Measurements from ENCODE around the gene CLDN15.

The CLDN15 gene

GRCh38 chr7:101186844-101187428 lies 50.7 kb downstream of the CLDN15 start:
- Histone ChIP-seq H3K27me3 (replicated peaks; ENCODE audit: control insufficient read depth, insufficient read depth, low read length) (no peaks in the 10 kb centered on the region), H3K4me3 (replicated peaks; ENCODE audit: low read depth, low read length) (no peak overlapping the region), H3K36me3 (ENCODE audit: control insufficient read depth, insufficient read depth, low read length) (no peaks in the 10 kb centered on the region)
- no peak for DNase-seq (ENCODE audit: extremely low read depth, insufficient read length)
- TF ChIP-seq, protein P1, sequence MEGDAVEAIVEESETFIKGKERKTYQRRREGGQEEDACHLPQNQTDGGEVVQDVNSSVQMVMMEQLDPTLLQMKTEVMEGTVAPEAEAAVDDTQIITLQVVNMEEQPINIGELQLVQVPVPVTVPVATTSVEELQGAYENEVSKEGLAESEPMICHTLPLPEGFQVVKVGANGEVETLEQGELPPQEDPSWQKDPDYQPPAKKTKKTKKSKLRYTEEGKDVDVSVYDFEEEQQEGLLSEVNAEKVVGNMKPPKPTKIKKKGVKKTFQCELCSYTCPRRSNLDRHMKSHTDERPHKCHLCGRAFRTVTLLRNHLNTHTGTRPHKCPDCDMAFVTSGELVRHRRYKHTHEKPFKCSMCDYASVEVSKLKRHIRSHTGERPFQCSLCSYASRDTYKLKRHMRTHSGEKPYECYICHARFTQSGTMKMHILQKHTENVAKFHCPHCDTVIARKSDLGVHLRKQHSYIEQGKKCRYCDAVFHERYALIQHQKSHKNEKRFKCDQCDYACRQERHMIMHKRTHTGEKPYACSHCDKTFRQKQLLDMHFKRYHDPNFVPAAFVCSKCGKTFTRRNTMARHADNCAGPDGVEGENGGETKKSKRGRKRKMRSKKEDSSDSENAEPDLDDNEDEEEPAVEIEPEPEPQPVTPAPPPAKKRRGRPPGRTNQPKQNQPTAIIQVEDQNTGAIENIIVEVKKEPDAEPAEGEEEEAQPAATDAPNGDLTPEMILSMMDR (IDR thresholded peaks at IDR 0.05; ENCODE audit: insufficient read depth, low read length, poor library complexity, severe bottlenecking): no peak

- Histone ChIP-seq H3K4me3 (replicated peaks; ENCODE audit: low read depth, low read length) (no peak overlapping the region), H3K27me3 (replicated peaks; ENCODE audit: control insufficient read depth, insufficient read depth, low read length) (no peaks in the 10 kb centered on the region), H3K36me3 (ENCODE audit: control insufficient read depth, insufficient read depth, low read length) (no peaks in the 10 kb centered on the region)
- DNase-seq (ENCODE audit: extremely low read depth, insufficient read length): no peak
- TF ChIP-seq, protein P1 (IDR thresholded peaks at IDR 0.05; ENCODE audit: insufficient read depth, low read length, poor library complexity, severe bottlenecking): no peak
Observed at GRCh38 chr7:101186194-101186593, 51.4 kb downstream of the CLDN15 start.

GRCh38 chr7:101185258-101185839 lies 52.3 kb downstream of the CLDN15 start:
- DNase-seq (ENCODE audit: extremely low read depth, insufficient read length): no peak
- TF ChIP-seq, protein P1 (IDR thresholded peaks at IDR 0.05; ENCODE audit: insufficient read depth, low read length, poor library complexity, severe bottlenecking): no peak
- no peaks in the 10 kb centered on the region; the same call in 1 of the 2 replicates for H3K27me3 ChIP-seq (replicated peaks; ENCODE audit: control insufficient read depth, insufficient read depth, low read length)

More at GRCh38 chr7:101185258-101185839, 52.3 kb downstream of the CLDN15 start:
- H3K4me3 ChIP-seq (replicated peaks; ENCODE audit: low read depth, low read length): no peak overlapping the region
- no peaks in the 10 kb centered on the region for H3K36me3 ChIP-seq (ENCODE audit: control insufficient read depth, insufficient read depth, low read length)
